GM06990 (cell line): ENCODE results near the gene GLRA1.
"Not testable (repeated sequence)": the region's sequence is repeated elsewhere in the genome, so short reads cannot be mapped to it uniquely, and the experiment has no call there.

Source experiments
- DNase-seq: peaks from one replicate; pipeline ENCODE4 v3.0.0-alpha.2; 2011; ENCODE audit not compliant: insufficient read length; ENCODE audit errors: extremely low read depth
- H3K27me3 ChIP-seq: replicated peaks from 2 replicates; pipeline ENCODE4 v1.6.0; 2011; ENCODE audit warnings: low read length; ENCODE audit not compliant: control insufficient read depth, insufficient read depth
- H3K36me3 ChIP-seq: 2 replicates; pipeline ENCODE4 v1.5.1; 2011; ENCODE audit warnings: low read length; ENCODE audit not compliant: control insufficient read depth, insufficient read depth
- H3K4me3 ChIP-seq: replicated peaks from 2 replicates; pipeline ENCODE4 v1.5.1; 2011; ENCODE audit warnings: low read depth, mild to moderate bottlenecking, control low read depth, low read length
- TF ChIP-seq, protein P1 (sequence below): IDR thresholded peaks from 2 replicates; pipeline ENCODE4 v1.5.1; 2011; ENCODE audit warnings: low read length, control low read depth, mild to moderate bottlenecking, inconsistent platforms; ENCODE audit not compliant: insufficient read depth, poor library complexity, severe bottlenecking

Gene GLRA1

DNA sequence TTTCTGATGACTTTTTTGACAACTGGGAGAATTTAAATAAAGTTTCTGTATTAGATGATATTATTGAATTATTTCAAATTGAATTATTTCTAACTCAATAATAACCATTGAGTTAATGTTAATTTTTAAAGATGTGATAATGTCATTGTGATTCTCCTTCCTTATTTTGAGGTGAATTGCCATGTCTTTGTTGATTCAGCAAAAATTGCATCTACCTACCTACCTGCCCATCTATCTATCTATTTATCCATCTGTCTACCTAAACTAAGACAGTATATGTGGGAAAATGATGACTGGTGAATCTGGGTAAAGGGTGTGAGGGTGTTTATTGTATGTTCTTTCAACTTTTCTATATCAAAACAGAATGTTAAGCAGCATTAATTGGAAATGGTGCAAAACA is 77.9 kb downstream of the GLRA1 start:
- no peak overlapping the region for H3K4me3 ChIP-seq
- DNase-seq: no peak
- no peaks in the 10 kb centered on the region for H3K27me3 ChIP-seq
- H3K36me3 ChIP-seq: no peaks in the 10 kb centered on the region
- TF ChIP-seq, protein P1, sequence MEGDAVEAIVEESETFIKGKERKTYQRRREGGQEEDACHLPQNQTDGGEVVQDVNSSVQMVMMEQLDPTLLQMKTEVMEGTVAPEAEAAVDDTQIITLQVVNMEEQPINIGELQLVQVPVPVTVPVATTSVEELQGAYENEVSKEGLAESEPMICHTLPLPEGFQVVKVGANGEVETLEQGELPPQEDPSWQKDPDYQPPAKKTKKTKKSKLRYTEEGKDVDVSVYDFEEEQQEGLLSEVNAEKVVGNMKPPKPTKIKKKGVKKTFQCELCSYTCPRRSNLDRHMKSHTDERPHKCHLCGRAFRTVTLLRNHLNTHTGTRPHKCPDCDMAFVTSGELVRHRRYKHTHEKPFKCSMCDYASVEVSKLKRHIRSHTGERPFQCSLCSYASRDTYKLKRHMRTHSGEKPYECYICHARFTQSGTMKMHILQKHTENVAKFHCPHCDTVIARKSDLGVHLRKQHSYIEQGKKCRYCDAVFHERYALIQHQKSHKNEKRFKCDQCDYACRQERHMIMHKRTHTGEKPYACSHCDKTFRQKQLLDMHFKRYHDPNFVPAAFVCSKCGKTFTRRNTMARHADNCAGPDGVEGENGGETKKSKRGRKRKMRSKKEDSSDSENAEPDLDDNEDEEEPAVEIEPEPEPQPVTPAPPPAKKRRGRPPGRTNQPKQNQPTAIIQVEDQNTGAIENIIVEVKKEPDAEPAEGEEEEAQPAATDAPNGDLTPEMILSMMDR: no peak

DNA sequence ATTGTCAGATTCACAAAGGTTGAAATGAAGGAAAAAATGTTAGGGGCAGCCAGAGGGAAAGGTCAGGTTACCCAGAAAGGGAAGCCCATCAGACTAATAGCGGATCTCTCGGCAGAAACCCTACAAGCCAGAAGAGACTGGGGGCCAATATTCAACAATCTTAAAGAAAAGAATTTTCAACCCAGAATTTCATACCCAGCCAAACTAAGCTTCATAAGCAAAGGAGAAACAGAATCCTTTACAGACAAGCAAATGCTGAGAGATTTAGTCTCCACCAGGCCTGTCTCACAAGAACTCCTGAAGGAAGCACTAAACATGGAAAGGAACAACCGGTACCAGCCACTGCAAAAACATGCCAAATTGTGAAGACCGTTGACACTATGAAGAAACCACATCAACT is 91.8 kb downstream of the GLRA1 start:
- not testable (repeated sequence) for H3K27me3 ChIP-seq, DNase-seq, H3K4me3 ChIP-seq, H3K36me3 ChIP-seq

DNA sequence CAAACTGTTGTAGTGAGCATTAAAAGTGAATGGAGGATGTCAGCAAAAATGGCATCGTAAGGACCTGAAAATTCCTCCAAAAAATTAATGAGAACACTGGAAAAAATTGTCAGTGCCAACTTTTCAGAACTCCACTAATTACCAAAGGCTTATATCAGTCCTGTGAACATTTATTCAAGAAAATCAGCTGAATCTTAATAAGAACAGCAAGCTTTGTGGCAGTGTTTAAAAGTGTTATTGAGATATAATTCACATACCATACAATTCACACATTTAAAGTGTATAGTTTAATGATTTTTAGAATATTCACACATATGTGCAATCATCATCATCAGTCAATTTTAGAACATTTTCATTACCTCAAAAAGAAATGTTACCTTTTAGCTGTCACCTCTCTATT is 95.3 kb downstream of the GLRA1 start:
- no peaks in the 10 kb centered on the region for H3K27me3 ChIP-seq
- no peak for DNase-seq
- H3K4me3 ChIP-seq: no peak overlapping the region
- no peaks in the 10 kb centered on the region for H3K36me3 ChIP-seq
- TF ChIP-seq, protein P1: no peak

DNA sequence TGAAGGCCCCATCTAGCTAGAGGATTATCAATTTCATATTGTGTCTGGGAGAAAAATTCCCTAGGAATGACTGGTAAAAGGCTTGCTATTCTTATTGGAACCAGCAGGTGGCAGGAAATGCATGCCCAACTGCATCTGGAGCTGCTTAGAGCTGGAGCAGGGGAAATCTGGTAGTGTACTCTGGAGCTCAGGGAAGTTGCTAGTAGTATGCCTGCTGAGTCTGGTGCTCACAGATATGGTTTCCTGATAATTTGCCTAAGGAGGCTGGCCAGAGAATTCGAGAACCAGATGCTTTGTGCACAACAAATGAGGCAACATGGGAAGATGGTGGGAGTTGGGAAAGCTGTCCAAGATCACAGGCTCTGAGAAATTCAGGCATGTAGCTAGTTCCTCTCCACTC is 99.2 kb downstream of the GLRA1 start:
- Histone ChIP-seq H3K27me3 (no peaks in the 10 kb centered on the region), H3K36me3 (no peaks in the 10 kb centered on the region), H3K4me3 (no peak overlapping the region)
- TF ChIP-seq, protein P1: peak; percentile 83
- DNase-seq: no peak

DNA sequence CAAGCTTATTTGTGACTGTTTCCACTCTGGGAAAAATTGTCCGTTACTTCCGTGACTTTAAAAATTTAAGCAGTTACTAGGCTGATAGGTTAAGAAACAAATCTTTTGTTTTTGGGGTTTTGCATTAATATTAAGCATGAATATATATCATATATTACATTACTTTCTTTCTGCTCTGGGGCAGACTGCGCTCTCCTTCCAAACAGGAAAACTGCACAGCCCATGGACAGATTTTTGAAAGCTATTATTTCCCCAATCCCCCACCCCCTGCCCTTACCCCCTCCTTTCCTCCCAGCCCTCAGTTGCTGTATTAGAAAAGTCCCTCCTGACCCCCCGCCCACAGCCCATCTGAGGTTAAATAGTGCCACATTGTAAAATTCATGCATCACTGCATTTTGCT is 102.5 kb downstream of the GLRA1 start:
- no peaks in the 10 kb centered on the region for H3K27me3 ChIP-seq
- TF ChIP-seq, protein P1: no peak
- DNase-seq: no peak
- H3K36me3 ChIP-seq: peaks cover 2% of the 10 kb centered on the region
- H3K4me3 ChIP-seq: no peak overlapping the region

DNA sequence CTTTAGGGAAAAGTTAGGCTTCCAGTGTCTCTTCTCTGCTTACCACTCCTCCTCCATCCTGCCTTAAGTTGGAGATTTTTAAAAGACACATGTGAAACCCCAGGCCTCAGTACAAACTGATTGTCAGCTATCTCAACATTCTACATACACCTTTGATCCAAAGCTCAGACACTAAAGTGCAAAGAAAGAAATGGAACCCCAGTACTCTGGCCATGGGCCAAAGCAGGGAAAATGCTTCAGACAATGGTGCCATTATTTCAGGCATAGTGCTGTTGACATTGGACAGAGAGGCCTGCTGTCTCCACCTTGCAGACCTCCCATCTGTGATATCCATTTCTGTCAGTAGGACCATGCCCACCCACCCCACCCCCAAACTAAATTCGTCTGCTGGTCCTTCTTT is 103.7 kb downstream of the GLRA1 start:
- TF ChIP-seq, protein P1: no peak
- Histone ChIP-seq H3K27me3 (no peaks in the 10 kb centered on the region), H3K36me3 (peaks cover 2% of the 10 kb centered on the region), H3K4me3 (no peak overlapping the region)
- DNase-seq: no peak
